ENCODE data around the gene PTCH1. TPM values are rescaled to one million over a fixed set of nuclear protein-coding genes. Genes with fewer than 3 reads are reported as not detected.

PTCH1 gene
- total and polyA plus RNA-seq, 7 experiments from 2014 or later = 5.7 to 28.9 (median 21.2) TPM

GRCh38 chr9:95451065-95451426 lies 65.7 kb downstream of the PTCH1 start:
- intact Hi-C loops (cut with micrococcal nuclease) = no loop called here
- H3K4me1 Mint-ChIP-seq = peaks cover 0 to 9% (median 0%) of the 10 kb centered on the region in 7 donors
- H3K36me3 Mint-ChIP-seq = peaks cover 5 to 71% (median 31%) of the 10 kb centered on the region in 5 donors
- no peaks in the 10 kb centered on the region for H3K9me3 ChIP-seq (ENCODE audit: control insufficient read depth in 2 of 3, low read length in 3 of 3)
- no peak overlapping the region for H3K4me3 ChIP-seq (ENCODE audit: low read length)
- peaks cover 0 to 2% (median 0%) of the 10 kb centered on the region in 11 donors for H3K9me3 Mint-ChIP-seq
- H3K27ac Mint-ChIP-seq = no peak overlapping the region
- no peak overlapping the region for H3K27ac ChIP-seq (ENCODE audit: low read depth, low read length)
- peaks cover 6 to 13% (median 7%) of the 10 kb centered on the region in 3 experiments for H3K36me3 ChIP-seq (ENCODE audit: control insufficient read depth in 2 of 3, insufficient read depth in 3 of 3, low read length in 3 of 3)
- no peaks in the 10 kb centered on the region for H3K4me1 ChIP-seq (ENCODE audit: control insufficient read depth in 2 of 2, insufficient read depth in 2 of 2, low read length in 2 of 2)
- peaks cover 0 to 13% (median 0%) of the 10 kb centered on the region in 5 donors for H3K27me3 Mint-ChIP-seq
- ATAC-seq (no peak), DNase-seq (no peak)
- ChIA-PET CTCF (no interaction called here), POLR2A (interaction anchor here (0.6 kb wide), 1 partner anchor 185 kb away, joined by 3 read pairs; no protein-coding TSS in a partner anchor)
- H3K27me3 ChIP-seq (ENCODE audit: control insufficient read depth in 2 of 2, insufficient read depth in 2 of 2, low read length in 2 of 2) = no peaks in the 10 kb centered on the region
- no peak overlapping the region for H3K4me3 Mint-ChIP-seq

GRCh38 chr9:95450171-95451064 lies 66.4 kb downstream of the PTCH1 start:
- POLR2A ChIA-PET = no interaction called here
- Mint-ChIP-seq H3K27ac (no peak overlapping the region), H3K4me1 (peaks cover 0 to 9% (median 0%) of the 10 kb centered on the region in 7 donors), H3K9me3 (peaks cover 0 to 2% (median 0%) of the 10 kb centered on the region in 11 donors), H3K27me3 (peaks cover 0 to 13% (median 0%) of the 10 kb centered on the region in 5 donors), H3K4me3 (no peak overlapping the region), H3K36me3 (peaks cover 5 to 68% (median 30%) of the 10 kb centered on the region in 5 donors)
- no peaks in the 10 kb centered on the region for H3K9me3 ChIP-seq (ENCODE audit: control insufficient read depth in 2 of 3, low read length in 3 of 3)
- intact Hi-C loops (cut with micrococcal nuclease) = no loop called here
- H3K4me3 ChIP-seq (ENCODE audit: low read length) = no peak overlapping the region
- CTCF ChIA-PET = no interaction called here
- H3K27ac ChIP-seq (ENCODE audit: low read depth, low read length) = no peak overlapping the region
- no peak for ATAC-seq
- no peaks in the 10 kb centered on the region for H3K27me3 ChIP-seq (ENCODE audit: control insufficient read depth in 2 of 2, insufficient read depth in 2 of 2, low read length in 2 of 2)
- no peak for DNase-seq
- H3K36me3 ChIP-seq (ENCODE audit: control insufficient read depth in 2 of 3, insufficient read depth in 3 of 3, low read length in 3 of 3) = peaks cover 6 to 16% (median 7%) of the 10 kb centered on the region in 3 experiments
- no peaks in the 10 kb centered on the region for H3K4me1 ChIP-seq (ENCODE audit: control insufficient read depth in 2 of 2, insufficient read depth in 2 of 2, low read length in 2 of 2)

GRCh38 chr9:95449016-95449415 lies 67.8 kb downstream of the PTCH1 start:
- peaks cover 0 to 2% (median 0%) of the 10 kb centered on the region in 11 donors for H3K9me3 Mint-ChIP-seq
- H3K27ac Mint-ChIP-seq = peak overlapping the region in 1 of 9 donors; percentile 29
- Histone ChIP-seq H3K36me3 (ENCODE audit: control insufficient read depth in 2 of 3, insufficient read depth in 3 of 3, low read length in 3 of 3) (peaks cover 6 to 23% (median 7%) of the 10 kb centered on the region in 3 experiments), H3K9me3 (ENCODE audit: control insufficient read depth in 2 of 3, low read length in 3 of 3) (no peaks in the 10 kb centered on the region), H3K27me3 (ENCODE audit: control insufficient read depth in 2 of 2, insufficient read depth in 2 of 2, low read length in 2 of 2) (no peaks in the 10 kb centered on the region), H3K27ac (ENCODE audit: low read depth, low read length) (no peak overlapping the region), H3K4me3 (ENCODE audit: low read length) (no peak overlapping the region), H3K4me1 (ENCODE audit: control insufficient read depth in 2 of 2, insufficient read depth in 2 of 2, low read length in 2 of 2) (no peaks in the 10 kb centered on the region)
- ChIA-PET POLR2A (no interaction called here), CTCF (no interaction called here)
- H3K4me1 Mint-ChIP-seq = peaks cover 0 to 9% (median 0%) of the 10 kb centered on the region in 7 donors
- H3K27me3 Mint-ChIP-seq = peaks cover 0 to 7% (median 0%) of the 10 kb centered on the region in 5 donors
- no peak for ATAC-seq
- no peak for DNase-seq
- no peak overlapping the region for H3K4me3 Mint-ChIP-seq
- H3K36me3 Mint-ChIP-seq = peaks cover 4 to 65% (median 27%) of the 10 kb centered on the region in 5 donors
- intact Hi-C loops (cut with micrococcal nuclease) = no loop called here

GRCh38 chr9:95447660-95448420 lies 68.9 kb downstream of the PTCH1 start:
- Histone ChIP-seq H3K4me1 (ENCODE audit: control insufficient read depth in 2 of 2, insufficient read depth in 2 of 2, low read length in 2 of 2) (no peaks in the 10 kb centered on the region), H3K4me3 (ENCODE audit: low read length) (no peak overlapping the region), H3K9me3 (ENCODE audit: control insufficient read depth in 2 of 3, low read length in 3 of 3) (no peaks in the 10 kb centered on the region), H3K27ac (ENCODE audit: low read depth, low read length) (no peak overlapping the region), H3K36me3 (ENCODE audit: control insufficient read depth in 2 of 3, insufficient read depth in 3 of 3, low read length in 3 of 3) (peaks cover 6 to 23% (median 7%) of the 10 kb centered on the region in 3 experiments), H3K27me3 (ENCODE audit: control insufficient read depth in 2 of 2, insufficient read depth in 2 of 2, low read length in 2 of 2) (no peaks in the 10 kb centered on the region)
- intact Hi-C loops (cut with micrococcal nuclease) = no loop called here
- H3K27ac Mint-ChIP-seq = no peak overlapping the region
- DNase-seq (no peak), ATAC-seq (no peak)
- peaks cover 0 to 53% (median 20%) of the 10 kb centered on the region in 5 donors for H3K36me3 Mint-ChIP-seq
- peaks cover 0 to 5% (median 0%) of the 10 kb centered on the region in 5 donors for H3K27me3 Mint-ChIP-seq
- H3K4me3 Mint-ChIP-seq = no peak overlapping the region
- POLR2A ChIA-PET = no interaction called here
- H3K4me1 Mint-ChIP-seq = peaks cover 0 to 9% (median 0%) of the 10 kb centered on the region in 7 donors
- CTCF ChIA-PET = no interaction called here
- peaks cover 0 to 2% (median 0%) of the 10 kb centered on the region in 11 donors for H3K9me3 Mint-ChIP-seq

- Histone ChIP-seq H3K36me3 (ENCODE audit: control insufficient read depth in 2 of 3, insufficient read depth in 3 of 3, low read length in 3 of 3) (peaks cover 6 to 23% (median 7%) of the 10 kb centered on the region in 3 experiments), H3K4me1 (ENCODE audit: control insufficient read depth in 2 of 2, insufficient read depth in 2 of 2, low read length in 2 of 2) (no peaks in the 10 kb centered on the region), H3K9me3 (ENCODE audit: control insufficient read depth in 2 of 3, low read length in 3 of 3) (no peaks in the 10 kb centered on the region), H3K4me3 (ENCODE audit: low read length) (no peak overlapping the region), H3K27ac (ENCODE audit: low read depth, low read length) (no peak overlapping the region), H3K27me3 (ENCODE audit: control insufficient read depth in 2 of 2, insufficient read depth in 2 of 2, low read length in 2 of 2) (no peaks in the 10 kb centered on the region)
- POLR2A ChIA-PET = no interaction called here
- Mint-ChIP-seq H3K9me3 (peaks cover 0 to 2% (median 0%) of the 10 kb centered on the region in 11 donors), H3K4me3 (no peak overlapping the region), H3K27ac (no peak overlapping the region), H3K27me3 (peaks cover 0 to 3% (median 0%) of the 10 kb centered on the region in 5 donors), H3K4me1 (peaks cover 0 to 9% (median 0%) of the 10 kb centered on the region in 7 donors), H3K36me3 (peaks cover 0 to 45% (median 19%) of the 10 kb centered on the region in 5 donors)
- intact Hi-C loops (cut with micrococcal nuclease) = no loop called here
- CTCF ChIA-PET = no interaction called here
- DNase-seq (no peak), ATAC-seq (no peak)
These were observed 69.8 kb downstream of the PTCH1 start for GRCh38 chr9:95446984-95447383.

- Histone ChIP-seq H3K9me3 (ENCODE audit: control insufficient read depth in 2 of 3, low read length in 3 of 3) (no peaks in the 10 kb centered on the region), H3K27ac (ENCODE audit: low read depth, low read length) (no peak overlapping the region), H3K36me3 (ENCODE audit: control insufficient read depth in 2 of 3, insufficient read depth in 3 of 3, low read length in 3 of 3) (peaks cover 6 to 23% (median 7%) of the 10 kb centered on the region in 3 experiments), H3K4me3 (ENCODE audit: low read length) (no peak overlapping the region), H3K4me1 (ENCODE audit: control insufficient read depth in 2 of 2, insufficient read depth in 2 of 2, low read length in 2 of 2) (no peaks in the 10 kb centered on the region), H3K27me3 (ENCODE audit: control insufficient read depth in 2 of 2, insufficient read depth in 2 of 2, low read length in 2 of 2) (no peaks in the 10 kb centered on the region)
- DNase-seq = no peak
- Mint-ChIP-seq H3K4me3 (no peak overlapping the region), H3K36me3 (peaks cover 0 to 38% (median 19%) of the 10 kb centered on the region in 5 donors), H3K4me1 (peaks cover 0 to 9% (median 0%) of the 10 kb centered on the region in 7 donors), H3K9me3 (peaks cover 0 to 2% (median 0%) of the 10 kb centered on the region in 11 donors), H3K27me3 (peaks cover 0 to 3% (median 0%) of the 10 kb centered on the region in 5 donors), H3K27ac (no peak overlapping the region)
- ChIA-PET CTCF (no interaction called here), POLR2A (no interaction called here)
- no peak for ATAC-seq
- intact Hi-C loops (cut with micrococcal nuclease) = no loop called here
These were observed 70.5 kb downstream of the PTCH1 start for GRCh38 chr9:95446259-95446658.
